AML-193 (cell line): ENCODE data around the gene TMCC1.
"Not testable (repeated sequence)": the region's sequence is repeated elsewhere in the genome, so short reads cannot be mapped to it uniquely, and the experiment has no call there.

Experiments used
- DNase-seq, 2 experiments: peaks; one replicate each; lab custom pipeline; 2025; lab: John Stamatoyannopoulos, UW

TMCC1 gene

DNA sequence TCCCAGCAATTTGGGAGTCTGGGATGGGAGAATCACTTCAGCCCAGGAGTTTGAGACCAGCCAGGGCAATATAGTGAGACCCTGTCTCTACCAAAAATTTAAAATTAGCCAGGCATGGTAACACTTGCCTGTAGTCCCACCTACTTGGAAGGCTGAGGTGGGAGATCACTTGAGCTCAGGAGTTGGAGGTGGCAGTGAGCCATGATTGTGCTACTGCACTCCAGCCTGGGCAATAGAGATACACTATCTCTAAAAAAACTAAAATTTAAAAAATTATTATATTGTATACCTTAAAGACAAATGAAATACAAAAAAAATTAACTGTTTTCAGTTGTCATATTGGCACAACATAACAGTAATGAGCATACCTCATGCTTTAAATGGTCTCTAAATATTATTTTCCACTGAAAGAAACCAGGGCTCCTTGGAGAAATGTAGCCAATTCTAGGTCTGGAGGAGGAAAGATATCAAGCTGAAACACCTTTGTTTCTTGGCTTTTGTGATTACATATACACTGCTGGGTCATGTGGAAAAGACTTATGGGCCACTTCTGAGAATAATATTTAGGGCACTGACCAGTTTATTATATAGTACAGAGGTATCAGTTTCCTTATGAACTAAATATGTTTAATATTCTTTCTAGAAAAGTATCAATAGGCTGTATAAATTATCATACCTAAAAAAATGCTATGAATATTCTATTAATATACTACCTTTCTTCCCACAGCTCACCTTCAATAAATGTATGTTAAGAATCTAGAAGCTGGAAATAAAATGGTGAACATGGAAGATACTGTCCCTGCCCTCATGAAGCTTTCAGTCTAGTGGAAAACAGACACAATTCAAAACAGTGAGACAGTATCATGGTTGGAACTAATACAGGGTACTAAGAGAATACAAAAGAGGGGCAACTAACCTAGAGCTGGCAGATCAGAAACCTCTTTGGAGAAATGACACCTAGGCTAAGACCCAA is 119.5 kb downstream of the TMCC1 start:
- no peak for DNase-seq

DNA sequence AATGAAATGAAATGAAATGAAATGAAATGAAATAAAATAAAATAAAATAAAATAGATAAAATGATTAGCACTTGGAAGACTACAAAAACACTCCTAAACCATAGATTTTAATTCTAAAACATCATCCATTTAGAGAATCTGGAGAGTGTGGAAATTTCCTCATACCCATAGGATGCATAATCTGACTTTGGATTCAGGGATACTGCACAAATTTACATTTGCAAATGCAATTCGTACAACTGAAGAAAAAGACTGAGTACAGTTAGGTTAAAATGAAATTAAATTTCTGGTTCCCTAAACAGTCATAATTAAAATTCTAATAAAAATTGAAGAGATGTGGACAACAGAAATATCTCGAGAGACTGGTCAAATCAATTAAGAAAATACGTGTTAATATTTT is 122.9 kb downstream of the TMCC1 start:
- no peak for DNase-seq

DNA sequence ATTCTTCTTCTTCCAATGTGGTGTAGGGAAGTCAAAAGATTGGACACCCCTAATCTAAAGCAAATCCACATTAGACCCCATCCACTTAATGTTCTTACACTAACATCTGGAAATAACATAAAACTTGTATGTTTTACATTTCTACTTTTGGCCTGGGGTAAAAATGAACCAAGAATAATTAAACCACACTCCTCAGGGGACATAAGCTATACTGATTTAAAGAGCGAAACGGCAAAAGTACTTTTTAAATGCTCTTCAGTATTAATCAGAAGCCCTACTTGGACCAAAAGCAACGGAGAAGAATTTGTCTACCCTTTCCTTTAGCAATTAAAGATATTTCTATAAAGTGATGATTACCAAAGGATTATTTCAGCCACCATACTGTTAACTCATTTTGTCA is 123.9 kb downstream of the TMCC1 start:
- no peak for DNase-seq

DNA sequence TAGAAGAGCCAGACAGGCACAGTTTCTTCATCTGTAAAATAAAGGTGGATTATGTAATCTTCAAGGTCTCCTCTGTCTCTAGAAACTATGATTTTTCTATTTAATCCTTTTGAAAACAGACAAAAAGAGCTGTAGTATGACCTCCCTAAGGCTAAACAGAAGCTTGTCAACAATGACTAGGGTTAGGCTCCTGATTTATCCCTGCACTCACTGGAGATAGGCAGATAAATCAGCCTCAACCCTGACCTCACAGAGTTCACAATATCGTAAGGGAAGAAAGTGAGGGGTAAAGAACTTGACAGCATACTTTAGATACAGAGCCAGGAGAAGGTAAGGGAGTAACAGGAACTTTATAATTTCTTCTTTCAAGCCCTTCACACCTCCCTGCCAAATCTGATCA is 124.8 kb downstream of the TMCC1 start:
- DNase-seq = no peak

DNA sequence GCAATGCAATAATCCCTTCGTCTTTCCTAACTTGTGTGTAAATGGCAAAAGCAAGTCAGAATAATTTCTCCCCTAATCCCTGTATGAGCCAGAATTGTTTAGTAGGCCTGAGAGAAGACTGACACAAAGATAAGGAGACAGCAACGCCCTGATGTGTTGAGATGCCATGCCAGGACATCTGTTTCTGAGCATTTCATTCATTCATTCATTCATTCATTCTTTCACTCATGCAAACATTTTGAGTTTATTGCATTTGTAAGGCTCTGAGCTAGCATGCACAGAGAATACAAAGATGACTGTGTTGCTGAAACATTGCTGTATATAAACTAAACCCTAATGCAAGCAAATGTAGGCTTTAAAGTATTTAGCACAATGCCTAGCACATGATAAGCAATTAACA is 127.4 kb downstream of the TMCC1 start:
- no peak for DNase-seq

DNA sequence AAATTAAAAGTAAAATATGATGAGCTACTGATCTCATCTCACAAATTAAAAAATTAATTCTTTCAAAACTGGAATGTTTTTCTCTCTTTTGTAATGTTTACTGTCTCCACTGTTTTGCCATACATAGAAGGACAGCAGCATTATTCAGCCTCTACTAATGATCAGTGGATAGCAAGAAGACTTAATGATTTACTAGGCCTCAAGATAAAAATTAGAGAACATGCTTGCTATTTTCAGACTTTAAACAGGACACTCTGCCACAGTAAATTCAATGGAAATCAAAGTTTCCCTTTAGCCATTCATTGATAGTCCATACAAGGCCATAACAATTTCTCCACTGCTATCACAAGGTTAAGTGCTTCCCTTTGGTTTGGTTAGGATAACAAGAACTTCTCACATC is 129.4 kb downstream of the TMCC1 start:
- no peak for DNase-seq

DNA sequence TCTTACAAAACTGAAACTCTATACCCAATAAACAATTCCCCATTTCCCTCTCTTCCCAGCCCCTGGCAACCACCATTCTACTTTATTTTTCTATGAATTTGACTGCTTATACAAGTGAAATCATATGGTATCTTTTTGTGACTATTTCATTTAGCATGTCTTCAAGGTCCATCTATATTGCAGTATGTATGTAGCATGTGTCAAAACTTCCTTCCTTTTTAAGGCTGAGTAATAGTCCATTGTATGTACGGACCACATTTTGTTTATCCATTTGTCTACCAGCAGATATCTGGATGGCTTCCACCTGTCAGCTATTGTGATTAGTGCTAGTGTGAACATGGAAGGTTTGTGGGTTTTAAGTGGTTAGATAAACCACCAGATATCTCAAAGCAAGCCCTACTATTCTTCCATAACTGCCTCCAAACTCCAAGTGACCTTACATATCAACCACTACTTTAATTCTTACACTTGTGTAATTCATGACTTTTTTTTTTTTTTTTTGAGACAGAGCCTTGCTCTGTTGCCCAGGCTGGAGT is 134.7 kb downstream of the TMCC1 start:
- no peak for DNase-seq

DNA sequence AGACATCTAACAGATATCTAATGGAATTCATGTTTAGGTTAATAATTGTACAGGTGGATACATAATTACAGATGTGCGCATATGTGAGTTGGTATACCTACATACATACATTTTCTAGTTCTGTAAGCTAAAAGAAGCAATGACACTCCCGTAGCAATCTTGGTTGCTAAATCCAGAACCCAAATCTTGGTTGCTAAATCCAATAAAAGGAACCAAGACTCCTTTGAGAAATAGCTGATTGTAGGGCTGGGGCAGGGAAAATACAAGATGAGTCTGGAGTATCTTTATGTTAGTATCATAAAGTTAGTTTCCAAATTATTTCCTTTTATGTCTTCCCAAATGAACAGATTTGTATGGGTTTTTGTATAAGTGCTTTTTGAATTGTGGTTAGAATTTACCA is 135.2 kb downstream of the TMCC1 start:
- DNase-seq = no peak

DNA sequence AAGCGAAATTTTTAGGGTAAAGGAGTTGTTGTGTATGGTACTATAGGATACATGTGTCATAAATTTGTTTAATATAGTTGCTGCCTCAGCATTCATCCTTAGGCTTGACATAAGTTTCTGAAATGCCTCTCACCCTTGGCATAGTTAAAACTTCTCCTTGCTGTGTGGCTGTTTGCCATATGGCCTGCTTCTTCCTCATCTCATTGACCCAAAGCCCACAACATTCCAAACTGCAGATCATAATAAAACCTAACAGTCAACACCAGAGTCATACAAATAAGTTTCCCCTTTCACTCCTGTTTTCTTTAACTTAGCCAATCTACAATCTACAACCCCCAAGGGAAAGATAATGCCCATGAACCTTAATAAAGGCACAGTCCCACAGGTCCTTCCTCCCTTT is 136.6 kb downstream of the TMCC1 start:
- no peak for DNase-seq

DNA sequence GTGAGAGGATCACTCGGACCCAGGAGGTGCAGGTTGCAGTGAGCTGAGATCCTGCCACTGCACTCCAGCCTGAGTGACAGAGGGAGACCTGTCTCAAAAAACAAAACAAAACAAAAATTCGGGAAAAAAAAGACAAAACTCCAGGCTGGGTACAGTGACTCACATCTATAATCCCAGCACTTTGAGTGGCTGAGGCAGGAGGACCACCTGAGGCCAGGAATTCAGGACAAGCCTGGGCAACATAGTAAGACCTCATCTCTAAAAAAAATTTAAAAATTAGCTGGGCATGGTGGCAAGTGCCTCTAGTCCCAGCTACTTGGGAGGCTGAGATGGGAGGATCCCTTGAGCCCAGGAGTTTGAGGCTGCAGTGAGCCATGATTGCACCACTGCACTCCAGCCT is 142.4 kb downstream of the TMCC1 start:
- not testable (repeated sequence) for DNase-seq

DNA sequence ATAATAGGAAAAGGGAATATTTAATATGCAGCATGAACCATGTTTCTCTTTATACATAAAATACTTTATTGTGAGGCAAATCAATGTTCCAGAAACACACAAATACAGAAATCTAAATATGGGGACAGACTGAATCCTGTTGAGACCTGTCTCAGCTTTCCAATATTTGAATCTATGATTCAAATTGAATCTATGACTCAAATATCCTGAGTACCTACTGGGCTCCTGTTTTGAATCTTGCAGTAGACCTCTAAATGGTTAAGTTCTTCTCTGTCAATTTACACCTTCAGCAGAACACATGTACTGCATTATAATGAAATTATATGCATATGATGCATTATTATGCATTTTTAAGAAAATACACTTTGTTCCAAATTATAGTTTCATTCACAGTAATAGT is 143.8 kb downstream of the TMCC1 start:
- DNase-seq = no peak

DNA sequence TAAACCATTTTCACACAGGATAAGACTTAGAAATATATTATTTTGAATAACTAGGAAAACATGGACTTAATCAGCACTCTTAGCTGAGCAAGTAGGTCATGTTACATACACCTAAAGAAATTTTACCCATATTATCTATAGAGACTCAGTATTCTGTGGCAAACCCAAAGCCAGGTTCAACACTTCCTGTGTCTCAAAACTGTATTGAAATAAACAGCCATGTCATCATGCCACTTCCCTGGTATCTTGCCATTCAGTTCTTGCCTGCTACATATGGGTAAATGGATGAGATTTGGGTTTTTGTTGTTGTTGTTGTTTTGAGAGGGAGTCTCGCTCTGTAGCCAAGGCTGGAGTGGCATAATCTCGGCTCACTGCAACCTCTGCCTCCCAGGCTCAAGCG is 145.5 kb downstream of the TMCC1 start:
- no peak for DNase-seq

DNA sequence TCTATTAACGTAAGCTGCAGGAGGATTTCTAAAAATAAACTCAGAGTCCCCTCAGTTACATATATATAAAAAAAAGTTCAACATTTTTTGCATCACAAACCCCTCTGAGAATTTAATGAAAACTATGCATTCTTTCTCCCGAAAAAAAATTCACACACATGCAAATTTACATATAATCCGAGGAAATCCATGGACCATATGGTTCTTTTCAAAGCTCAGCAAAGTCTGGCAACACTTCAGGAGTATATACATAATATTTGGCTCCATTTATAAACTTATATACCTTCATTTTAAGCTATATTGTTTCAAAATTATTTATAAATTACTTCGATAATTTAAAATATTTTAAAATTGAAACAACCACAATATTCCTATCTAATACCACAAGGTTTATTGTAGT is 146.4 kb downstream of the TMCC1 start:
- DNase-seq = no peak

DNA sequence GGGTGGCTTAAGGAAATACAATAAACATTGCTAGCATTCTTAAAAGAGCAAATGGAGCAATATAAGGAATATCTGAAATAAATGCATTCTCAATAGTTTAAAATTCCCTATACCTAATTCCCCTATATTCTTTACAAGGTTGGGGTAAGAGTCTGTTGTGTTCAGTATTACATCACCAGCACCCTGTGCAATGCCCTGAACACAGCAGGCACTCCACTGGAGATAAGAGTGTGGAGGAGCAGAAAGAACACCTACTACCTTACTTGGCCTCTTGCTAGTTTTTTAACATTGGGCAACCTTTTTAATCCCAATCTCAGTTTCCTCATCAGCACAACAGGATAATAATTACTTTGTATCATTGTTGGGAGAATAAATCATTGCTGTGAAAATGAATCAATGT is 146.9 kb downstream of the TMCC1 start:
- no peak for DNase-seq

DNA sequence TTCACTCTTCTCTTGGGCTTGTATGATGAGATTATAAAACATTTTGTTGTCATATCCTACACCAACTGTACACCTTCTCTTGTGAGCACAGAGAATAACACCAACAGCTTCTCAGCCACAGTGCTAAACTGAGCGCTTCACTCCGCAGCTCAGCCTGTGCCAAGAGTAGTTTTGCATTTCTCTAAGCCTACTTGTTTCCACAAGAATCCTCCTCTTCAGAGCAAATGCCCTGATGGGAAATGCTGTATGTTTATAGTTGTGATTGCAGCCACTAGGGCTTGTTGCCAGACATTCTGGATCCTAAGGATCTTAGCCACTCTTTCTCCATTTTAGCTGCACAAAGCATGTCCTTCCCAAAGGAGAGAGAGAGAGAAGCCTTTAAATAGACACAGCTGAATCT is 148.3 kb downstream of the TMCC1 start:
- no peak for DNase-seq

DNA sequence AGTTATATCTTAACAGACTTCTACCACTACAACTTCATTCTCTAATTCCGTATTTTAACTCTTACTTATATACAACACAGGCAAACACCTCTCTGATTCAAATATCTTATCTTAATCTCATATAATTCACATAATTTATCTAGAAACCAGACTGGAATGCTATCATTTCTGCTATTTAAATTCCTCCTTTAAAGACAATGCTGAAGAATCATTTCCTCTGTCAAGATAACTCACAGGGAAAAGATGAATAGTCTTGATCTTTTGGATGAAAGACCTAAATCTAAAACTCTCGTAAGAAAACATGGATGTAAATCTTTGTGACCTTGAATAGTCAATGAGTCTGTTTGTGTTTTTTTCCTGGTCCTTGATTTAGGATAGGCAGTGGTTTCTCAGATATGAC is 151.7 kb downstream of the TMCC1 start:
- no peak for DNase-seq

DNA sequence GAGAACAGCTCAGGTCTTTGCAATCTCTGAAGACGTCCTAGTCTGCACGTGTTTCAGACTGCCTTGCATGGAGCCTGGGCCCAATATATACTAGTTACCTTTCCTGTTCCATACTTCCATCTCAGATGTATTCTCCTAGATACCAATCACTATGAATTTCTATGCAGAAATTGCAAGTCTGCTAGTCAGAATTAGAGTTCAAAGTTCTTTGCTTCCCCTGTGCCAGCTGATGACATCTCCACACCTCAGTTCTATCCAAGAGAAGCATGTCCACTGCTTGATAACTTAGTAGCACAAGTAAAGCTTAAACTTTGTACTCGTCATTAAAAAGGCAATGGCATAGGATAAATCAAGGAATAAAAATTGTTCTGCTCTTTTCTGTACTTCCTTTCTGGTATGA is 153.4 kb downstream of the TMCC1 start:
- DNase-seq = no peak

DNA sequence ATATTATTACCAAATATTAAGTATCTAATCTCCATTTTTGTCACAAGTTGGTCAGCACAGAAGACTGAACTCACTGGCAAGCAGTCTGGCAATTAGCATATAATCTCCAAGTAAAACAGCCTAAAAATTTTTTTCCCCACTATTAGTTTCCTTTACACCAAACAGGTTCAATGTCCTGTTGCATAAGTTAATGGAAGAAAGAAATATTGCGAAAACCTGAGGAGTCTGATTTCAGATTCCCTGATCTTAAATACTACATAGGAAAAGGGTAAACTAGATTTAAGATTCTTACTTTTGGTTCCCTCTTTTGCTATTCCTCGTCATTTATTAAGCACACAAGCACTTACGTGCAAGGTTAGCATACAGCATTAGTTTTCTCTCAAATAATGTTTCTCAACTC is 153.9 kb downstream of the TMCC1 start:
- DNase-seq = no peak

DNA sequence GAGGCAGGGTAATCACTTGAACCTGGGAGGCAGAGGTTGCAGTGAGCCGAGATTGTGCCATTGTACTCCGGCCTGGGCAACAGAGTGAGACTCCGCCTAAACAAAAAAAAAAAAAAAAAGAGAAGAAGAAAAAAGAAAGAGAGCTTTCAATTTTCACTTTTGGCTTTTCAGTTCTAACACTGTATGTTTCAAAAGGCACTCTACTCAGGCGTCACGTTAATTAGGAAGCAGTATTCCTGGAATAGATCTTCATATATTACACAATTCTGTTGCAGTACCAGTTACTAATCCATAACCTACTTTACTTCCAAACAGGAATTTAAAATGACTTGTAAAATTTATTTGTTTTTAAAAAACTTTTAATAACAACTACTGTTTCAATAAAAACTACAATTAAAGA is 155.3 kb downstream of the TMCC1 start:
- no peak for DNase-seq

DNA sequence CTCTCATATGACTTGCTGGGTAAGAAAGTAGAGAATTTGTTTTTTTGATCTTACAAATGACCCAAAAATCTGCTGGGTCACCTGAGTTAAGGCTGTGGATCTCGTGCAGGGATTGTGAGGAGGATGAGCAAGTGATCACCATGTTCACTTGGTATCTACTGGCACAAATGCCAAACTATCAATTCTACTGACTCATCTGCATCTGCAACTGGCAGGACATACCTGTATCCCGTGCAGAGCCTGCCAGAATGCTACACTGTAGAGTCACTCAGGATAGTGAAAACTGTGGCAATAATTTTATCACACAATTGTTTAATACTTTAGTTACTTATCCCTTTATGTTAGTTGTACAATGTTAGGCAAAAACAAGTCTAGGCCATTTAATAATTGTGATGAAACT is 157.4 kb downstream of the TMCC1 start:
- no peak for DNase-seq

DNA sequence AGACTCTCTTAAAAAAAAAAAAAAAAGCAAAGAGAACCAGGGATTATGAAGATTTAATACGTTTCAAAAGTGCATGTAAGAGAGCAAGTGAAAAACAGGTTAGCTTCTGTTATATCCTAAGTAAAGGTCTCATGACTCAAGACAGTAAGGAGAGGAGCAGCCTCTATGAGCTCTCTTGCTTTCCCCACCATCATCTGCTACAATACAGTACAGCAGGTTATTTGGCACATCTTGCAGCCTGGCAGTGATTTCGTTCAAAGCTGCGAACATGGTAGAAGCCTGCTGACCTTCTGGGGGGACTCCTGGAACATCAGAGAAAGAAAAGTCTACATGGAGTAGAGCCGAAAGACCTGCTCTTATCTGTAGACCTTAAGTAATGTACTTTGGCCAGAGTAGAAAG is 157.9 kb downstream of the TMCC1 start:
- DNase-seq = no peak

DNA sequence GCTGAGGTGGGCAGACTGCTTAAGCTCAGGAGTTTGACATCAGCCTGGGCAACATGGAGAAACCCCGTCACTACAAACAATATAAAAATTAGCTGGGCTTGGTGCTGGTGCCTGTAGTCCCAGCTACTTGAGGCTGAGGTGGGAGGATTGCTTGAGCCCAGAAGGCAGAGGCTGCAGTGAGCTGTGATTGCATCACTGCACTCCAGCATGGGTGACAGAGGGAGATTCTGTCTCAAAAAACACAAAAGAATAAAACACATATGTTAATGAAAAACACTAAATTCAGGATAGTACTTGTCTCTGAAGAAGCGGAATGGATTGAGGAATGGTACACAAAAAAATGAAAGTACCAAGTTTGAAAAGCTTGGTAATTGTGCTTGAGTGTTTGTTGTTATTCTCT is 159.1 kb downstream of the TMCC1 start:
- DNase-seq = no peak

DNA sequence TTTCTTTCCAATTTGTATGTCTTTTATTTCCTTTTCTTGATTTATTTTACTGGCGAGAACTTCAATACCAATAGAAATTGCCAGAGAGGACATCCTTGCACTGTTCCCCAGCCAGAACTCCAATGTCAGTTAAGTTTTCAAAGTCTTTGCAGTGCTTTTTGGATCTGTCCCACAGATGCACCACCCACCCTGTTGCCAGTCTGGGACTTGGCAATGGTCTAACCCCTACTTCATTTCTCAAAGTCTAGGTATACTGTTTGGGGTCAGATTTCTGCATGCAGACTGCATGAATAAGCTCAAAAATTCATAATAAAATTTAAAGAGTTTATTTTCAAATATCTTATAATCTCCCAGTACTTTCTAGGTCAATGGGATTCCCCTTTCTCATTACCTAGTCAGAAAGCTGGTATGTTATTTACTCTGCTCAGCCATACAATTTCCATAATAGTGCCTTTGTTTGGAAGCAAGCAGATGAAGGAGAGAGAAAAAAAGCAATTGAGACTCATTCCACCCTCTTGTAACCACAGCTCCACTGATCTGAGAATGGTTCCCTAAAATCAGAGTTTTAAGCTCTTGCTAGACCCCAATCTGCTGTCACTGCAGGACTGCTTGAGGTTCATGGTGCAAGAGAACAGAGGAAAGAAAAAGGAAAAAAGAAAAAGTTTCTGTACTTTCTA is 161.2 kb downstream of the TMCC1 start:
- no peak for DNase-seq
